H9 (cell line): ENCODE measurements around the gene SLC12A5. TPM values are rescaled to one million over a fixed set of nuclear protein-coding genes. Genes with fewer than 3 reads are reported as not detected.

ENCODE experiments used
- DNase-seq: peaks from one replicate; pipeline ENCODE4 v3.0.0-alpha.2; 2017
- H2AFZ ChIP-seq: one replicate; pipeline ENCODE4 v1.6.1; 2013; ENCODE audit warnings: mild to moderate bottlenecking, low read length, control low read depth, moderate library complexity
- H2AK5ac ChIP-seq: 2 replicates; pipeline ENCODE4 v1.6.1; 2013; ENCODE audit warnings: low read length, control low read depth, mixed read lengths; ENCODE audit not compliant: insufficient read length
- H2BK120ac ChIP-seq: one replicate; pipeline ENCODE4 v1.6.1; 2013; ENCODE audit warnings: low read depth, mild to moderate bottlenecking, low read length, control low read depth, inconsistent platforms; ENCODE audit not compliant: poor library complexity, severe bottlenecking
- H2BK12ac ChIP-seq: 2 replicates; pipeline ENCODE4 v1.6.1; 2013; ENCODE audit warnings: low read length, control low read depth, mixed read lengths, low read depth; ENCODE audit not compliant: insufficient read length
- H2BK15ac ChIP-seq: 2 replicates; pipeline ENCODE4 v1.6.1; 2013; ENCODE audit warnings: low read depth, low read length, control low read depth
- H2BK20ac ChIP-seq: one replicate; pipeline ENCODE4 v1.6.1; 2013; ENCODE audit warnings: low read depth, mild to moderate bottlenecking, low read length, control low read depth, inconsistent platforms; ENCODE audit not compliant: poor library complexity, severe bottlenecking
- H2BK5ac ChIP-seq: 2 replicates; pipeline ENCODE4 v1.6.1; 2013; ENCODE audit warnings: low read length, control low read depth, mixed read lengths; ENCODE audit not compliant: insufficient read length
- H3K14ac ChIP-seq: 2 replicates; pipeline ENCODE4 v1.6.1; 2013; ENCODE audit warnings: low read length, control low read depth; ENCODE audit not compliant: insufficient read depth
- H3K18ac ChIP-seq: 2 replicates; pipeline ENCODE4 v1.6.1; 2013; ENCODE audit warnings: low read depth, mild to moderate bottlenecking, mixed read lengths, low read length, control low read depth; ENCODE audit not compliant: insufficient read length
- H3K23ac ChIP-seq: 2 replicates; pipeline ENCODE4 v1.6.1; 2013; ENCODE audit warnings: low read length, control low read depth, mixed read lengths, low read depth; ENCODE audit not compliant: insufficient read length
- H3K23me2 ChIP-seq: 2 replicates; pipeline ENCODE4 v1.6.1; 2013; ENCODE audit warnings: low read depth, mild to moderate bottlenecking, mixed read lengths, low read length, control low read depth; ENCODE audit not compliant: insufficient read length, poor library complexity, severe bottlenecking
- H3K27ac ChIP-seq: 2 replicates; pipeline ENCODE4 v1.5.1; 2013; ENCODE audit warnings: low read length, control low read depth, mixed read lengths, low read depth; ENCODE audit not compliant: insufficient read length
- H3K27me3 ChIP-seq: 2 replicates; pipeline ENCODE4 v1.6.1; 2013; ENCODE audit warnings: low read length, control low read depth, inconsistent platforms; ENCODE audit not compliant: insufficient read depth
- H3K4ac ChIP-seq: 2 replicates; pipeline ENCODE4 v1.6.1; 2013; ENCODE audit warnings: low read depth, mild to moderate bottlenecking, control low read depth, inconsistent platforms, low read length, moderate library complexity
- H3K4me1 ChIP-seq: 2 replicates; pipeline ENCODE4 v1.6.1; 2013; ENCODE audit warnings: low read length, control low read depth, inconsistent platforms; ENCODE audit not compliant: insufficient read depth
- H3K4me2 ChIP-seq: 2 replicates; pipeline ENCODE4 v1.6.1; 2013; ENCODE audit warnings: low read length, control low read depth, mixed read lengths; ENCODE audit not compliant: insufficient read length, insufficient read depth
- H3K56ac ChIP-seq: 2 replicates; pipeline ENCODE4 v1.6.1; 2013; ENCODE audit warnings: low read depth, mild to moderate bottlenecking, mixed read lengths, low read length, control low read depth; ENCODE audit not compliant: insufficient read length
- H3K79me1 ChIP-seq: 2 replicates; pipeline ENCODE4 v1.6.1; 2013; ENCODE audit warnings: low read depth, mild to moderate bottlenecking, moderate library complexity, low read length, control low read depth, inconsistent platforms; ENCODE audit not compliant: insufficient read depth, poor library complexity, severe bottlenecking
- H3K79me2 ChIP-seq: 2 replicates; pipeline ENCODE4 v1.6.1; 2013; ENCODE audit warnings: low read length, control low read depth, inconsistent platforms; ENCODE audit not compliant: insufficient read depth
- H3K9ac ChIP-seq: 2 replicates; pipeline ENCODE4 v1.6.1; 2013; ENCODE audit warnings: low read length, control low read depth, mixed read lengths; ENCODE audit not compliant: insufficient read length; ENCODE audit errors: extremely low read depth
- H3K9me3 ChIP-seq: one replicate; pipeline ENCODE4 v1.6.1; 2013; ENCODE audit warnings: low read depth, low read length, inconsistent platforms; ENCODE audit not compliant: control insufficient read depth
- H3T11ph ChIP-seq: one replicate; pipeline ENCODE4 v1.6.1; 2013; ENCODE audit warnings: mild to moderate bottlenecking, low read length, control low read depth, inconsistent platforms
- H4K20me1 ChIP-seq: one replicate; pipeline ENCODE4 v1.6.1; 2013; ENCODE audit not compliant: control insufficient read depth, insufficient read length, insufficient read depth
- H4K5ac ChIP-seq: 2 replicates; pipeline ENCODE4 v1.6.1; 2013; ENCODE audit warnings: low read depth, mild to moderate bottlenecking, mixed read lengths, low read length, control low read depth; ENCODE audit not compliant: insufficient read length
- H4K8ac ChIP-seq: replicated peaks from 2 replicates; pipeline ENCODE4 v1.6.1; 2013; ENCODE audit warnings: low read length, control low read depth, mixed read lengths, low read depth; ENCODE audit not compliant: insufficient read length
- H4K91ac ChIP-seq: 2 replicates; pipeline ENCODE4 v1.6.1; 2013; ENCODE audit warnings: low read depth, mild to moderate bottlenecking, moderate library complexity, mixed read lengths, low read length, control low read depth; ENCODE audit not compliant: insufficient read length
- H3K27ac Mint-ChIP-seq, 3 experiments: 2 replicates in 2 of 3; 3 replicates in 1 of 3; pipeline ENCODE4 v1.8.0; 2020 to 2021; ENCODE audit warnings: mixed read lengths in 3 of 3, mild to moderate bottlenecking in 1 of 3, moderate library complexity in 1 of 3
- H3K27me3 Mint-ChIP-seq: 2 replicates; pipeline ENCODE4 v1.8.0; 2021; ENCODE audit warnings: low read depth, mild to moderate bottlenecking, moderate library complexity, mixed read lengths
- H3K36me3 Mint-ChIP-seq, 3 experiments: 2 replicates in 2 of 3; 3 replicates in 1 of 3; pipeline ENCODE4 v1.8.0; 2020 to 2021; ENCODE audit warnings: low read depth in 3 of 3, mixed read lengths in 3 of 3; ENCODE audit not compliant: insufficient read depth in 1 of 3
- H3K4me1 Mint-ChIP-seq, 2 experiments: 2 replicates each; pipeline ENCODE4 v1.8.0; 2020; ENCODE audit warnings: mixed read lengths in 2 of 2
- H3K4me3 Mint-ChIP-seq, 2 experiments: 2 replicates in 1 of 2; 3 replicates in 1 of 2; pipeline ENCODE4 v1.8.0; 2020 to 2021; ENCODE audit warnings: mild to moderate bottlenecking in 2 of 2, mixed read lengths in 2 of 2, moderate library complexity in 1 of 2
- H3K9me3 Mint-ChIP-seq, 2 experiments: 2 replicates in 1 of 2; 3 replicates in 1 of 2; pipeline ENCODE4 v1.8.0; 2020; ENCODE audit warnings: mild to moderate bottlenecking in 2 of 2, mixed read lengths in 2 of 2, moderate library complexity in 1 of 2
- CTCF ChIP-seq: fragments of 200-600 bp; sonication (generic); conservative IDR thresholded peaks from 3 replicates; pipeline ENCODE4 v1.8.0; 2021; ENCODE audit warnings: antibody characterized with exemption, mild to moderate bottlenecking
- WGBS: extraction: QIAGEN DNeasy Blood & Tissue Kit; methylation state at CpG from one replicate; pipeline ENCODE4 v1.1.7; 2013; ENCODE audit warnings: missing lambda C conversion rate, low lambda C conversion rate, mixed read lengths; ENCODE audit not compliant: insufficient read length; ENCODE audit errors: extremely low coverage; 5-methylcytosine and 5-hydroxymethylcytosine counted together
- total RNA-seq: library from RNA; stranded (reverse); gene quantifications from 2 replicates; pipeline ENCODE4 v1.2.1, GENCODE V29; 2021

SLC12A5 gene
- total RNA-seq, 1 experiment from 2014 or later = 8.7 TPM

GRCh38 chr20:46100988-46101387, 72.0 kb downstream of the SLC12A5 start:
- no peak overlapping the region for H2BK20ac ChIP-seq
- no peak overlapping the region for H3K27ac Mint-ChIP-seq
- no peak overlapping the region for H2BK15ac ChIP-seq
- DNase-seq = no peak
- no peak overlapping the region for H3K23ac ChIP-seq
- H3K79me1 ChIP-seq = no peaks in the 10 kb centered on the region
- no CpG with 5 or more reads among the region's 5 CpGs for WGBS
- no peaks in the 10 kb centered on the region for H3K79me2 ChIP-seq
- H3T11ph ChIP-seq = no peak overlapping the region
- H4K5ac ChIP-seq = no peak overlapping the region
- H3K4me2 ChIP-seq = no peak overlapping the region
- H3K27me3 ChIP-seq = no peaks in the 10 kb centered on the region
- no peak overlapping the region for H3K9ac ChIP-seq
- H2AFZ ChIP-seq = no peak overlapping the region
- H3K27me3 Mint-ChIP-seq = peaks cover 50% of the 10 kb centered on the region
- no peak overlapping the region for H2BK5ac ChIP-seq
- H3K27ac ChIP-seq = no peak overlapping the region
- H3K4me3 Mint-ChIP-seq = no peak overlapping the region
- no peak overlapping the region for H2BK120ac ChIP-seq
- H3K56ac ChIP-seq = no peak overlapping the region
- no peaks in the 10 kb centered on the region for H3K4me1 ChIP-seq
- H3K9me3 ChIP-seq = no peaks in the 10 kb centered on the region
- H3K36me3 Mint-ChIP-seq = no peaks in the 10 kb centered on the region
- no peak overlapping the region for H4K8ac ChIP-seq
- no peak overlapping the region for H4K91ac ChIP-seq
- H2BK12ac ChIP-seq = no peak overlapping the region
- H3K9me3 Mint-ChIP-seq = peaks cover 3 to 10% of the 10 kb centered on the region in 2 experiments; a peak in 4 of 5 replicates
- H3K14ac ChIP-seq = no peak overlapping the region
- H3K4me1 Mint-ChIP-seq = peaks cover 5 to 6% of the 10 kb centered on the region in 2 experiments; a peak in 3 of 4 replicates
- no peaks in the 10 kb centered on the region for H3K23me2 ChIP-seq
- no peak for TF ChIP-seq CTCF
- no peaks in the 10 kb centered on the region for H4K20me1 ChIP-seq
- H3K4ac ChIP-seq = no peak overlapping the region
- H3K18ac ChIP-seq = no peak overlapping the region
- no peak overlapping the region for H2AK5ac ChIP-seq
